GM12874 (cell line): ENCODE results near the gene RNGTT.

Source experiments
- TF ChIP-seq, protein P1 (sequence below): IDR thresholded peaks from 2 replicates; pipeline ENCODE4 v1.5.1; 2011; ENCODE audit warnings: low read depth, mild to moderate bottlenecking, control low read depth, low read length, moderate library complexity; ENCODE audit not compliant: insufficient read depth

Gene RNGTT

DNA sequence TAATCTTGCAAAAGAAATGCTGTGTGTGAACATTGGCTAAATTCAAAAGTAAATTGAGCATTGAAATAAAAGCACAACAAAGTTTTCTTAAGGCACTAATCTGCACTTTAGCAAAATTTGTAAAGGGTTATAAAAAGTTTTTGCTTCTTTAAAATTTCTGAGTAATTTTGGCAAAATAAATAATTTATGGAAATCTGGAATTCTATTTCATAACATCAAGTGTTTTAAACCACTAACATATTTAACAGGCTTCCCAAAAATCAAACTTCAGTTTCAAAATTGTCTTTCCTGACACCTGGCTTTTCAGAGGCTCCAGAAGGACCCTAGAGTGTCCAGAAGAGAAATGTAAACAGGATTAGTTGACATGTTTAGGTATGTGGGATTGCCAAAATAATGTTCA lies 4.5 kb upstream of the RNGTT start:
- TF ChIP-seq, protein P1, sequence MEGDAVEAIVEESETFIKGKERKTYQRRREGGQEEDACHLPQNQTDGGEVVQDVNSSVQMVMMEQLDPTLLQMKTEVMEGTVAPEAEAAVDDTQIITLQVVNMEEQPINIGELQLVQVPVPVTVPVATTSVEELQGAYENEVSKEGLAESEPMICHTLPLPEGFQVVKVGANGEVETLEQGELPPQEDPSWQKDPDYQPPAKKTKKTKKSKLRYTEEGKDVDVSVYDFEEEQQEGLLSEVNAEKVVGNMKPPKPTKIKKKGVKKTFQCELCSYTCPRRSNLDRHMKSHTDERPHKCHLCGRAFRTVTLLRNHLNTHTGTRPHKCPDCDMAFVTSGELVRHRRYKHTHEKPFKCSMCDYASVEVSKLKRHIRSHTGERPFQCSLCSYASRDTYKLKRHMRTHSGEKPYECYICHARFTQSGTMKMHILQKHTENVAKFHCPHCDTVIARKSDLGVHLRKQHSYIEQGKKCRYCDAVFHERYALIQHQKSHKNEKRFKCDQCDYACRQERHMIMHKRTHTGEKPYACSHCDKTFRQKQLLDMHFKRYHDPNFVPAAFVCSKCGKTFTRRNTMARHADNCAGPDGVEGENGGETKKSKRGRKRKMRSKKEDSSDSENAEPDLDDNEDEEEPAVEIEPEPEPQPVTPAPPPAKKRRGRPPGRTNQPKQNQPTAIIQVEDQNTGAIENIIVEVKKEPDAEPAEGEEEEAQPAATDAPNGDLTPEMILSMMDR, result no peak

DNA sequence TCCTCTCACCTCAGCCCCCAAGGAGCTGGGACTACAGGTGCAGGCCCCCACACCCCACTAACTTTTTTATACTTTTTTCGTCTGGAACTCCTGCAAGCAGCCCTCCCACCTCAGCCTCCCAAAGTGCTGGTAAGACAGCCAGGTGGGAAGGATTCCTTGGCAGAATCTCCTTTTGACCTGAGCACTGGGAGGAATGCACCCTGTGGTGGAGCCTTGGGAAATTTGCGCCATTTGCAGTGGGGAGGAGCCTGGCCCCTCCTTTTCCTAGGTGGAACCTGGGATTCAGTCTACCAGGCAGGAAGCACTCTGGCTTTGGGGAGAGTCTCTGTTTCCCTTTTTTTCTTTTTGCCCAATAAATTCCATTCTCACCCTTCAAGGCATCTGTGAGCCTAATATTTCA lies 2.3 kb upstream of the RNGTT start:
- TF ChIP-seq, protein P1, result no peak

DNA sequence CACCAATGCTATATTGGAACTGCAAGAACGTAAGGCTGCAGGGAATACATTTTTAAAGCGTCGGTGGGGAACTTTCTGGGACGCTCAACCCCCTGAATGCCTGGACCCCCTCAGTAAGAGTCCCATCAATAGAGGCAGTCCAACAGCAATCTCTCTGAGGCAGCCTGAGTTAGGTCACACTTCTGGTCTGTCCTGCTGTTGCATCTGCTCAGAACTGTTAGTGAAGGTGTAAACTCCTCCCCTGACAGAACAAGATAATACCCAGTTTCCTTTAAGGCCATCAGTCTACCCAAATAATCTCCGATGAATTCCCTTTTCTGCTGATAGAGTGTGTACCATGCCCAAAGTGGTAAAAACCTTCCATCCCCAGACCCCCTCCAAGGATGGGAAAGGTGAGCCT lies 1.1 kb upstream of the RNGTT start:
- TF ChIP-seq, protein P1, result no peak

DNA sequence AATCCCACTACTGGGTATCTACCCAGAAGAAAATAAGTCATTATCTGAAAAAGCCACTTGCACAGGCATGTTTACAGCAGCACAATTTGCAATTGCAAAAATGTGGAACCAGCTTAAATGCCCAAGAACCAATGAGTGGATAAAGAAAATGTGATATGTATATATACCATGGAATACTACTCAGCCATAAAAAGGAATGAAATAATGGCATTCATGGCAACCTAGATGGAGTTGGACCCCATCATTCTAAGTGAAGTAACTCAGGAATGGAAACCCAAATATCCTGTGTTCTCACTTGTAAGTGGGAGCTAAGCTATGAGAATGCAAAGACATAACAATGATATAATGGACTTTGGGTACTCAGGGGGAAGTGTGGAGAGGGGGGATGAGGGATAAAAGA lies 4.6 kb downstream of the RNGTT start:
- TF ChIP-seq, protein P1, result no peak

DNA sequence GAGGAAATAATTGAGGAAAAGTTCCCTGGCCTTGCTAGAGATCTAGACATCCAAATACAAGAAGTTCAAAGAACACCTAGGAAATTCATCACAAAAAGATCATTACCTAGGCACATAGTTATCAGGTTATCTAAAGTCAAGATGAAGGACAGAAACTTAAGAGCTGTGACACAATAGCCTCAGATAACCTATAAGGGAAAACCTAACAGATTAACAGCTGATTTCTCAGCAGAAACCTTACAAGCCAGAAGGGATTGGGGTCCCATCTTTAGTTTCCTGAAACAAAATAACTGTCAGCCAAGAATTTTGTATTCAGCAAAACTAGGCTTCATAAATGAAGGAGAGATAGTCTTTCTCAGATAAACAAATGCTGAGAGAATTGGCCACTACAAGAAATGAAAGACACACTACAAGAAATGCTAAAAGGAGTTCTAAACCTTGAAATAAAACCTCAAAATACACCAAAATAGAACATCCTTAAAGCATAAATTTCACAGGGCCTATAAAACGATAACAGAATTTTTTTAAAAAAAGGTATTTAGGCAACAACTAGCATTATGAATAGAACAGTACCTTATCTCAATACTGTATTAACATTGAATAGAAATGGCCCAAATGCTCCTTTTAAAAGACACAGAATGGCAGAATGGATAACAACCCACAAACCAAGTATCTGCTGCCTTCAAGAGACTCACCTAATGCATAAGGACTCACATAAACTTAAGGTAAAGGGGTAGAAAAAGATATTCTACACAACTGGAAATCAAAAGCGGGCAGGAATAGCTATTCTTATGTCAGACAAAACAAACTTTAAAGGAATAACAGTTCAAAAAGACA lies 9.7 kb downstream of the RNGTT start:
- TF ChIP-seq, protein P1, result no peak

DNA sequence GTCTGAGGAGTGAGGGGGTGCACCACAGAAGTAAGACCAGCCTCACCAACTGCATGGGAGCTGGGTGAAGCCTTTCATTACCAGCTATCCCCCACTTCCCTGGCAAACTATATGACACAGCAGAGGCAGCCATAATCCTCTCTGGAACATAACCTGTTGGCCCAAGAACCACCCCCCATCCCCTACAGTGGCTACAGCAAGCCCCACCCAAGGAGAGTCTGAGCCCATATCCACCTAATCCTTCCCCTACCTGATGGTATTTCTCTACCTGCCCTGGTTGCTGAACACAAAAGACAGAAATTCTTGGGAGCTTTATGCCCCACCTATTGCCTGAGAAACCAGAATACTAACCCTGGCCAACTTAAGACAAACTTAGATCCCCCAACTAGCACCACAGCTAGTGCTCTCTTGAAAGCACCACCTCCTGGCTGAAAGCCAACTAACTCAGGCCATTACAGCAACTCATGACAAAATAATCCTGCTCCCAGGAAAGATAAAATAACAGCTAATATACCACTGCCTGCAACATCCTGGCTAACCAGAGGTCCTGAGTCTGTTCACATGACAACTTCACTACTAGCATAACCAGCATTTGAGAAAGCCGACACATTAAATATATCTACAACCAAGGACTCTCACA lies 11.2 kb downstream of the RNGTT start:
- TF ChIP-seq, protein P1, result no peak

DNA sequence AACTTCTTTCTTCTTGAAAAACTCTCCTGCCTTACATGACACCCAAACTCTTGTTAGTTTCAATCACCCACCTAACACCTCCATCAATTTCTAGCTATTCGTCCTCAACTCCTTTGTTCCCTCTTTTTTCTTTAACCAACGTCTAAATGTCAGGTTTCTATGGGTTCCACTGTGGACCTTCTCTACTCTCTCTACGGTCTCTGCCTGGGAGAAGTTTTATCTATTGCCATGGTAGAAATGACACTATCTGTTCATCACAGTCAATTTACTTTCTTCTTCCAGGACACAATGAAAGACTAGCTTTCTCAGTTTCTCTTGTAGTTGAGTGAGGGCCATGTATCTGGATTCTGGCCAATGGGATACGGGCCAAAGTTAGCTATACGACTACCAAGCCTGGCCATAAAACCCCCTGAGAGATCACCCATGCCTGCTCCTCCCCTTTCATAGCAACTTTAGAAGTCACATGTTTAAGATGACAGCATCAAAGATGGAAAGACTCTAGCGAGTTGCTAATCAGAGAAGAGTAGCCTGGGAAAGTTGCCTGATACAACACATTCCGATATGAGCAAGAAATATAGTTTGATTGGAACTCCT lies 17.9 kb downstream of the RNGTT start:
- TF ChIP-seq, protein P1, result no peak
